CD4-positive, alpha-beta memory T cell (primary cell): Measurements from ENCODE around the gene KIAA1755. TPM values are rescaled to one million over a fixed set of nuclear protein-coding genes. Genes with fewer than 3 reads are reported as not detected.

Experiments
- CTCF ChIA-PET: fragments of 350-600 bp; sonication (Branson Sonifier 250); formaldehyde crosslinking; loops from one replicate; lab custom pipeline; 2021; ENCODE audit warnings: inconsistent platforms; ENCODE audit not compliant: partially characterized antibody; lab: Charles Lee
- POLR2A ChIA-PET: fragments of 350-600 bp; sonication (Branson Sonifier 250); formaldehyde crosslinking; loops from one replicate; lab custom pipeline; 2021; ENCODE audit not compliant: partially characterized antibody; lab: Charles Lee
- DNase-seq, 5 donors: peaks; one replicate each; pipeline versions ENCODE4 v3.0.0 to v3.0.0-alpha.2; 2020 to 2022; ENCODE audit warnings: mixed read lengths in 1 of 5
- H3K27ac ChIP-seq: one replicate; pipeline ENCODE4 v1.7.0; 2013; ENCODE audit warnings: low read depth, low read length
- H3K27me3 ChIP-seq: 2 replicates; pipeline ENCODE4 v1.7.0; 2013; ENCODE audit warnings: mild to moderate bottlenecking, low read length, moderate library complexity; ENCODE audit not compliant: insufficient read depth
- H3K36me3 ChIP-seq: 2 replicates; pipeline ENCODE4 v1.7.0; 2013; ENCODE audit warnings: mild to moderate bottlenecking, low read length, moderate library complexity; ENCODE audit not compliant: insufficient read depth
- H3K4me1 ChIP-seq: 2 replicates; pipeline ENCODE4 v1.7.0; 2013; ENCODE audit warnings: mild to moderate bottlenecking, low read length, moderate library complexity; ENCODE audit not compliant: insufficient read depth
- H3K4me3 ChIP-seq, 2 donors: one replicate each; pipeline ENCODE4 v1.7.0; 2013; ENCODE audit warnings: low read length in 2 of 2, mild to moderate bottlenecking in 1 of 2
- H3K9me3 ChIP-seq, 2 donors: one replicate each; pipeline ENCODE4 v1.7.0; 2013; ENCODE audit warnings: low read length in 2 of 2, control low read depth in 1 of 2; ENCODE audit not compliant: control insufficient read depth in 1 of 2
- H3K27ac Mint-ChIP-seq, 7 donors: one replicate each; pipeline ENCODE4 v1.8.0; 2020 to 2021; ENCODE audit warnings: mixed read lengths in 7 of 7, mild to moderate bottlenecking in 6 of 7, inconsistent platforms in 3 of 7, moderate library complexity in 3 of 7
- H3K27me3 Mint-ChIP-seq, 2 donors: one replicate each; pipeline ENCODE4 v1.8.0; 2020 to 2021; ENCODE audit warnings: mixed read lengths in 2 of 2
- H3K36me3 Mint-ChIP-seq, 2 donors: one replicate each; pipeline ENCODE4 v1.8.0; 2020 to 2021; ENCODE audit warnings: mixed read lengths in 2 of 2, inconsistent platforms in 1 of 2, mild to moderate bottlenecking in 1 of 2
- H3K4me1 Mint-ChIP-seq, 4 donors: one replicate each; pipeline ENCODE4 v1.8.0; 2020 to 2021; ENCODE audit warnings: mixed read lengths in 4 of 4, mild to moderate bottlenecking in 1 of 4
- H3K4me3 Mint-ChIP-seq, 8 donors: one replicate each; pipeline ENCODE4 v1.8.0; 2020 to 2021; ENCODE audit warnings: mixed read lengths in 8 of 8, mild to moderate bottlenecking in 7 of 8, moderate library complexity in 6 of 8, inconsistent platforms in 3 of 8
- H3K9me3 Mint-ChIP-seq, 8 donors: one replicate each; pipeline ENCODE4 v1.8.0; 2020 to 2021; ENCODE audit warnings: mixed read lengths in 8 of 8, mild to moderate bottlenecking in 5 of 8, inconsistent platforms in 3 of 8, moderate library complexity in 1 of 8
- intact Hi-C: fragments of 100-400 bp; cut with micrococcal nuclease; formaldehyde crosslinking; loops from one replicate; pipeline ENCODE4 v1.15.1; 2023
- polyA plus RNA-seq, 2 donors: library from polyadenylated mRNA; unstranded; fragments of 300-500 nt; fragmentation: Illumina TruSeq; gene quantifications; one replicate each; pipeline ENCODE4 v1.2.3, GENCODE V29; 2021
- total RNA-seq, 2 experiments: library from RNA; stranded (reverse); gene quantifications; one replicate each; pipeline ENCODE4 v1.2.3, GENCODE V29; 2021

The KIAA1755 gene
- total and polyA plus RNA-seq, 4 experiments from 2014 or later = not detected

DNA sequence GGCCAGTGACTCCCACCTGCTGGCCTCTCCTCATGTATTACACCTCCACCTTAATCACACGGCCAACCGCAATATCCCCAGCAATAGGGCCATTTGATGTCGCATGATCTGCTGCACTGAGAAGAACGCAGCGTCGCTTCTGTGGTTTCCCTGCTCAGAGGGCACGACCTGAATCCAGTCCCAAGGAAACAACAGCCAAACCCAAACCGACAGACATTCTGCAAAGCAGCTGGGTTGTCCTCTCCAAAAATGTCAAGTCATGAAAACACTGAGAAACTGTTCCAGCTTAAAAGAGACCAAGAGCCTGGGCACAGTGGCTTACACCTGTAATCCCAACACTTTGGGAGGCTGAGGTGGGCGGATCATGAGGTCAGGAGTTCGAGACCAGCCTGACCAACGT is 35.9 kb upstream of the KIAA1755 start:
- Mint-ChIP-seq H3K4me3 (no peak overlapping the region), H3K27me3 (peaks cover 5 to 40% of the 10 kb centered on the region in 2 donors), H3K27ac (no peak overlapping the region), H3K36me3 (no peaks in the 10 kb centered on the region), H3K9me3 (no peaks in the 10 kb centered on the region), H3K4me1 (no peaks in the 10 kb centered on the region)
- Histone ChIP-seq H3K4me3 (no peak overlapping the region), H3K4me1 (no peaks in the 10 kb centered on the region), H3K27me3 (no peaks in the 10 kb centered on the region), H3K27ac (no peak overlapping the region), H3K9me3 (no peaks in the 10 kb centered on the region), H3K36me3 (no peaks in the 10 kb centered on the region)
- CTCF ChIA-PET = no interaction called here
- POLR2A ChIA-PET = no interaction called here
- DNase-seq = no peak
- intact Hi-C loops = no loop called here

DNA sequence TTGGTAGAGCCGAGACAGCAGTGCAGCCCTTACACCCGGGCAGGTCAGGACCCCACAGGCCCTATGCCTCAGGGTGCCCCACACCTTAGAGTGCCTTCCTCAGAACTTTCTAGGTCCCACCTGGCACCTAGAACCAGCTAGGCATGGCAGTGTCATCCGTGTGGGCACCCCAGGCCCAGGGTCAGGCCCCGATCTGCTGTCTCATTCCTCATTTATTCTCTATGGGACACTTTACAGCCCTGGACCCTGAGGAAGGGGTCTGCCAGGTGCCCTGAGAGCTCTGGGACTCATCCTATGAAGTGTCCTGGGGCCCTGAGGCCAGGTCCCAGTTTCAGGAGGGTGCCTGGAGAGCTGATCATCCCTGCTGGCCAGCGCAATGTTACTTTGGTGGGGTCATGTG is 35.3 kb upstream of the KIAA1755 start:
- ChIA-PET CTCF (no interaction called here), POLR2A (no interaction called here)
- DNase-seq = no peak
- Mint-ChIP-seq H3K4me3 (no peak overlapping the region), H3K4me1 (no peaks in the 10 kb centered on the region), H3K36me3 (no peaks in the 10 kb centered on the region), H3K9me3 (no peaks in the 10 kb centered on the region), H3K27me3 (peaks cover 5 to 39% of the 10 kb centered on the region in 2 donors), H3K27ac (no peak overlapping the region)
- H3K4me1 ChIP-seq = no peaks in the 10 kb centered on the region
- H3K9me3 ChIP-seq = no peaks in the 10 kb centered on the region
- H3K4me3 ChIP-seq = no peak overlapping the region
- no peaks in the 10 kb centered on the region for H3K27me3 ChIP-seq
- no peaks in the 10 kb centered on the region for H3K36me3 ChIP-seq
- intact Hi-C loops = no loop called here
- H3K27ac ChIP-seq = no peak overlapping the region

GRCh38 chr20:38294076-38294591 is 33.6 kb upstream of the KIAA1755 start:
- H3K9me3 Mint-ChIP-seq = no peaks in the 10 kb centered on the region
- no peak overlapping the region for H3K27ac Mint-ChIP-seq
- intact Hi-C loops = no loop called here
- H3K4me1 ChIP-seq = no peaks in the 10 kb centered on the region
- H3K36me3 Mint-ChIP-seq = no peaks in the 10 kb centered on the region
- H3K36me3 ChIP-seq = no peaks in the 10 kb centered on the region
- peaks cover 4 to 43% of the 10 kb centered on the region in 2 donors for H3K27me3 Mint-ChIP-seq
- ChIA-PET CTCF (no interaction called here), POLR2A (no interaction called here)
- H3K27ac ChIP-seq = no peak overlapping the region
- no peaks in the 10 kb centered on the region for H3K9me3 ChIP-seq
- DNase-seq = no peak
- H3K4me3 Mint-ChIP-seq = no peak overlapping the region
- no peak overlapping the region for H3K4me3 ChIP-seq
- H3K27me3 ChIP-seq = no peaks in the 10 kb centered on the region
- no peaks in the 10 kb centered on the region for H3K4me1 Mint-ChIP-seq

- peaks cover 4 to 43% of the 10 kb centered on the region in 2 donors for H3K27me3 Mint-ChIP-seq
- ChIA-PET POLR2A (no interaction called here), CTCF (no interaction called here)
- H3K4me3 ChIP-seq = no peak overlapping the region
- H3K4me3 Mint-ChIP-seq = no peak overlapping the region
- DNase-seq = no peak
- H3K4me1 Mint-ChIP-seq = peaks cover 0 to under 1% (median 0%) of the 10 kb centered on the region in 4 donors
- no peaks in the 10 kb centered on the region for H3K27me3 ChIP-seq
- H3K9me3 Mint-ChIP-seq = no peaks in the 10 kb centered on the region
- H3K36me3 ChIP-seq = no peaks in the 10 kb centered on the region
- H3K27ac Mint-ChIP-seq = no peak overlapping the region
- H3K36me3 Mint-ChIP-seq = no peaks in the 10 kb centered on the region
- no peaks in the 10 kb centered on the region for H3K9me3 ChIP-seq
- intact Hi-C loops = no loop called here
- no peaks in the 10 kb centered on the region for H3K4me1 ChIP-seq
- H3K27ac ChIP-seq = no peak overlapping the region
These were observed 33.0 kb upstream of the KIAA1755 start for GRCh38 chr20:38293491-38294065.

- Mint-ChIP-seq H3K4me1 (peaks cover 0 to 2% (median 0%) of the 10 kb centered on the region in 4 donors), H3K9me3 (no peaks in the 10 kb centered on the region), H3K4me3 (no peak overlapping the region), H3K27me3 (peaks cover 8 to 40% of the 10 kb centered on the region in 2 donors), H3K36me3 (no peaks in the 10 kb centered on the region), H3K27ac (no peak overlapping the region)
- no peaks in the 10 kb centered on the region for H3K4me1 ChIP-seq
- ChIA-PET POLR2A (no interaction called here), CTCF (interaction anchor here (0.6 kb wide), 1 partner anchor 9 kb away, joined by 3 read pairs; no protein-coding TSS in a partner anchor)
- no peak overlapping the region for H3K4me3 ChIP-seq
- H3K9me3 ChIP-seq = no peaks in the 10 kb centered on the region
- no peaks in the 10 kb centered on the region for H3K27me3 ChIP-seq
- no peak for DNase-seq
- intact Hi-C loops = no loop called here
- no peak overlapping the region for H3K27ac ChIP-seq
- no peaks in the 10 kb centered on the region for H3K36me3 ChIP-seq
These were observed 31.4 kb upstream of the KIAA1755 start for GRCh38 chr20:38291966-38292365.

- intact Hi-C loops = no loop called here
These were observed 30.6 kb upstream of the KIAA1755 start for GRCh38 chr20:38290829-38291814.

More at GRCh38 chr20:38290829-38291814, 30.6 kb upstream of the KIAA1755 start:
- no peak for DNase-seq
- Histone ChIP-seq H3K27ac (no peak overlapping the region), H3K4me3 (no peak overlapping the region), H3K27me3 (no peaks in the 10 kb centered on the region), H3K9me3 (no peaks in the 10 kb centered on the region), H3K4me1 (no peaks in the 10 kb centered on the region), H3K36me3 (no peaks in the 10 kb centered on the region)
- Mint-ChIP-seq H3K9me3 (no peaks in the 10 kb centered on the region), H3K4me3 (no peak overlapping the region), H3K4me1 (peaks cover 0 to 2% (median 0%) of the 10 kb centered on the region in 4 donors), H3K27me3 (peaks cover 11 to 37% of the 10 kb centered on the region in 2 donors), H3K27ac (no peak overlapping the region), H3K36me3 (no peaks in the 10 kb centered on the region)
- CTCF ChIA-PET = interaction anchor here (0.6 kb wide), 1 partner anchor 10 kb away, joined by 3 read pairs; no protein-coding TSS in a partner anchor
- POLR2A ChIA-PET = no interaction called here
